ENCODE results near the gene IL11RA.
A peak's percentile ranks its signal among the peaks of the same experiment; 100 is the strongest.

Gene IL11RA

DNA sequence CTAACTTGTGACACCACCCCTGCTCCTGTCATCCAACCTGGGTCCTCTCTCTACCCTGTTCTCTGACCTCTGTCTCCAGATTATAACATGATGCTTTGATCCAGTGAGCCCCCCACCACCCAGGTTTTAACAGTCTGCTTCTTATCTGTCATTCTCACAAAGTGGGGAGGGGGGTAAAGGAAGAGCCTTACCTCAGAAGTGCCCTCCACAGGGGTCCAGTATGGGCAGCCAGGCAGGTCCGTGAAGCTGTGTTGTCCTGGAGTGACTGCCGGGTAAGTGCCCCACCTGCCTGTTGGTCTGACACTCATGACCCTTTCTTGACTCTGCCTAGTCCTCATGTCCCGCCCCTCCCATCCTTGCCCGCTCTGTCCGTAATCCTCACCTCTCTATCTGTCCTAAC is 3.4 kb downstream of the IL11RA start:
- DNase-seq: no peak

GRCh38 chr9:34656992-34657391 is 5.0 kb downstream of the IL11RA start:
- DNase-seq: no peak

GRCh38 chr9:34658461-34658860 is 6.5 kb downstream of the IL11RA start:
- no peak for DNase-seq

DNA sequence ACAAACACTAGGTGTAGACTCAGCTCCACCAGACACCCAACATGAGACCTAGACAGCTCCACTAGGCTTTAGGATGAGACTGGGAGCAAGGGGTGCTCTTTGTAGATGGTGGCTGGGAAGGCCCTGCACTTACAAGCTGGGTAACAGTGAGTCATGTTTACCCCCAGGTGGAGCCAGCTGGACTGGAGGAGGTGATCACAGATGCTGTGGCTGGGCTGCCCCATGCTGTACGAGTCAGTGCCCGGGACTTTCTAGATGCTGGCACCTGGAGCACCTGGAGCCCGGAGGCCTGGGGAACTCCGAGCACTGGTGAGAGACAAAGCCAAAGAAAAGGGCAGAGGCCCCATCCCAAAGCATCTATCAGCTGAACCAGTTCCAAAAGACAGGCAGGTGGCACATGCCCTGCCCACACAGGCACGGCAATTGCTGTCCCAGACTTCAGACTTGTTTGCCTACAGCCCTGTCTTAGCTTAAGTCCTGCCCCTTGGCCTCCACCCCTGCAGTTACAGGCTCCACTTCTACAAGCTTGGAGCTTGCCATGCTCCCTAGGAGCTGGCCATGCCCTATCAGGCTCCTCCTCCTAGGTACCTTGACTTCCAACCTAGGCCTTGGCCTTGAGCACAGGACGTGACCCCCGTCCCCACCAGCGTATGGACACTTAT is 7.7 kb downstream of the IL11RA start:
- no peak for DNase-seq

DNA sequence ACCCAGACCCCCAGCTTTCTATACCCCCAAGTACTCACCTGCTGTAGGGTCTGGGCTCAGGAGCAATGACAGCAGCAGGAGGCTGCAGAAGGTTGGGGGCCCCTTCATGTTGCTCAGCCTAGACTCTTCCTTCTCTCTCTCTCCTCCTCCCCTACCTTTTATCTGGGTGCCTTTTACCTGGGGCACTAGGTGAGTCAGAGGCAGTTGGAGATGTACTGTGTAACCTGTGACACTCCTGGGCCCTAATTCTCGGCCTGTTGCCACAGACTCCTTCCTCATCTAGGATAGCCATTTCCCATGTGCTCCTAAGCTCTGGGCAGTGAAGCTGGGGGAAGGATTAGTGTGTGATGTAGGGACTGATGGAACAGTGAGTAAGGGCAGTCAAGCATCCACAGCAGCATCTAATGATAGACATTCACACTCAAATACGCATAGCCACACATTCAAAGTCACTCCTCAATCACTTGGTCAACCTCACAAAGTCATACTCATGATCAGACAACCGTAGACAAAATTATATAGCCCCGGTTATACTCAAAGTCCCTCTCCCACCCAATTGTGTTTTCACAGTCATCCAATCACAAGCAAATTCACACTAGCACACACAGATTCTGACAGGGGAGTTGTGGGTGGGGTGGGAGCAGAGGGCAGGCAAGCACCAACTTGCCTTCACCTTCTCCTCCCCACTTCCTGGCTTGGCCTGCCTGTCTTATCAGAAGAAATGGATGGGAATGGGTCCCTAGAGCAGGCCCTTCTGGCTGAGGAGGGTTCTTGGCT is 10.7 kb downstream of the IL11RA start, which contains the start of gene CCL27:
CCL27 (minus strand) TSS at position 132 of the 777 bp plus-strand sequence; CDS start at position 108, 24 bp downstream.
- peak; percentile 32 for DNase-seq

DNA sequence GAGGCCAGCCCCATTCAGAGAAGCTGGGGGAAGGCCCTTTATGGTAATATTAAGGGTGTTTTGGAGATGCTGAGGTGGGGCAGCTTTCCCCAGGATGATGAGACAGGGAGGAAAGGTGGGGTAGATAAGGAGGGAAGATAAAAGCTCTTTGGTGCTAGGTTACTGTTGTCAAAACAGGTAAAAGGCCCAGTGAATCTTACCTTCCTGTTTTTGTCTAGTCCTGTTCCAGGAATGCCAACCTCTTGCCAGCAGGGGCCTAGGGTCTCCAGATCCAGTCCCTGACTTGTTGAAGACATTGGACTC is 11.3 kb downstream of the IL11RA start:
- no peak for DNase-seq

DNA sequence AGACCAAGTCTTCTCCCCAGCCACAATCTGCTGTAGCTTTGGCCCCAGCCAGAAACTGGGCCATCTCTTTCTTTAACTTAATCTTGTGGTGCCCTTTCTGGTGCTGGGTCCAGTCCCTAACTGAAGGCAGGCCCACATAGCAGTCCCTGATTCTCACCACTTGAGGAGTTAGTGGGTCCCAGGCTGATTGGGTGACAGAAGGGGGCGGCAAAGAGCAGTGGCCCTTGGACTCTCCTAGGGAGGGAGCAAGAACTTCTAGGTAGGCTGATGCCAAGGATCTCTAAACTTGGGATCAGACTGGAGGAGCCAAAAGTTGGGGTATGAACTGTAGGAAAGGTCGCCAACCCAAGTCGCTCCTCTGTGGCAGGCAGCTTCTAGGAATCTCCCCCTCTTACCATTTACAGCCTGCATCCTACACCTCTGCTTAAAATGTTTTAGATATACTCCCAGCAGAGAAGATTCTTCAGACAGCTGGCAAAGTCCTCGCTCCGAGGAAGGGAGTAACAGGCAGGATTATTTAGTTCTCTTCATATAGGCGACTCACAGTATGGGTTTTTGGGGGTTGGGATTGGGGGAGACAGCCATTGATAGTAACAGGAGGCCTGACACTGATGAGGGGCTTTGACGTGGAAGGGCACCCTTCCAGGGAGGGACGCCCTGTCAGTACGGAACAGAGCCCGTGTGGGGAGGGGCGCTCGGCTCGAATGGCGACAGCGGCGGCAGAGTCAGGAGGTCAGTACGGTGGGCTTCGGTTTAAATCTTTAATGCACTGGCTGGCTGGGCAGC is 12.5 kb downstream of the IL11RA start:
- DNase-seq: peak; percentile 68

- no peak for DNase-seq
Measured at GRCh38 chr9:34665067-34665380, 13.0 kb downstream of the IL11RA start.

GRCh38 chr9:34665381-34666250 is 13.6 kb downstream of the IL11RA start:
- peak; percentile 89 for DNase-seq

GRCh38 chr9:34669809-34670562 is 18.0 kb downstream of the IL11RA start:
- DNase-seq: no peak

DNA sequence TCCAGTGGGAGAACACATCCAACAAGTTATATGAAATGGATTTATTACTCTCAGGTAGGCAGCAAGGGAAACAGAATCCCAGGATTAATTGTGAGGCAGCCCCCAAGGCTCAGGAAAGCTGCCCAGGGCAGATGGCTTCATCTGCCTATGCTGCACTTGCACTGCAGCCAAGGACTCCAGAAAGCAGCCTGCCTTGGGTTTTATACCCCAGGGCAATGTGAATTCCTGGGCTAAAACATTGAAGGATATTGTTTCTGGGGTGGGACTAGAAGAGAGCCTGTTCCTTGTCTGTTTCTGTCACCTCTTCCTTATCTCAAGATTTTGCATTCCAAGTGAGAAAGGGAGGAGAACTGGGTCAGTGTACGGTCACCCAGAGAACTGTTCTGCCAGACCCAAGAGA is 19.3 kb downstream of the IL11RA start:
- no peak for DNase-seq

- DNase-seq: no peak
Measured at GRCh38 chr9:34674440-34674839, 22.5 kb downstream of the IL11RA start.

DNA sequence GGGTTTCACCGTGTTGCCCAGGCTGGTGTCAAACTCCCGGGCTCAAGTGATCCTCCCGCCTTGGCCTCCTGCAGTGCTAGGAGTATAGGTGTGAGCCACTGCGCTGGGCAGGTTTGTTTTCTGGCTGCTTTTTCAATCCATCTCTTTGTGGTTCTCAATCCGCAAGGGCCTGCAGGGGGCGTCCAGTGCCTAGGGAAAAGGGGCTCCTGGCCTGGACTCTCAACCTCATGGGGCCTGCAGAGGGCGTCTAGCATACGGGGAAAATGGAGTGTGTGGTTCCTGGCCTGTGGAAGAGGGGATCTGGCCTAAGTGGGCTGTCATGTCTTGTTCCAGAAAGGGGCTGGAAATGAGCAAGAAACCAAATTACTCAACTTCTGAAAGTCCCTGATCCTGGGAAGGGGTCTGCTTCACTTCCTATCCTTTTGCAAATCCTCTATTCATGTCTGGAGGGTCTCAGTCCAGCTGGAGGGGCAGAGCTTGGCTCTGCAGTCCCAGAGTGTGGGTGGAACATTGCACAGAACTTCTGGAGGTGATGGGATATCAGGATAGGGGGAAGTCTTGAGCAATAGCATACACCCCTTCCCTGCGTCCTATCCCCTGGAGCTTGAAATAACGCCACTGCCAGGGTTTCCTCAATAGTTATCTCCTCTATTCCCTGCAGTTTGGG is 23.2 kb downstream of the IL11RA start:
- DNase-seq: peak; percentile 57

DNA sequence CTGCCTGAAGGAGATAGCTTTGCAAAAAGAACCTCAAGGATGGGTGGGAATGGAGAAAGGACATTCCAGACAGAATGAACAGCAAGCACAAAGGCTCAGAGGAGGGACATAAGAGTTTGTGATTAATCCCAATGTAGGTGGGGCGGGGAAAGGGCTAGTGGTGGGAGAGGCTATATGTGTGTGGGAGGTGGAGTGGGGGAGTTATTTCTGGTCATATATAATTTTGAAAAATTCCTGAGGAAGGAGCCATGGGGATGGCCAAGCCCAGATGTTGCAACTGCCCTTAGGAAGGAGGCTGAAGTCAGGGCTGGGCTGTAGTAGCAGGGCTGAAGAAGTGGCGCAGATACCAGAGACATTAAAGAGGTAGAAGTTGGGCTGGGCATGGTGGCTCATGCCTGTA is 23.9 kb downstream of the IL11RA start:
- no peak for DNase-seq

GRCh38 chr9:34684145-34684544 is 32.2 kb downstream of the IL11RA start:
- DNase-seq: no peak

DNA sequence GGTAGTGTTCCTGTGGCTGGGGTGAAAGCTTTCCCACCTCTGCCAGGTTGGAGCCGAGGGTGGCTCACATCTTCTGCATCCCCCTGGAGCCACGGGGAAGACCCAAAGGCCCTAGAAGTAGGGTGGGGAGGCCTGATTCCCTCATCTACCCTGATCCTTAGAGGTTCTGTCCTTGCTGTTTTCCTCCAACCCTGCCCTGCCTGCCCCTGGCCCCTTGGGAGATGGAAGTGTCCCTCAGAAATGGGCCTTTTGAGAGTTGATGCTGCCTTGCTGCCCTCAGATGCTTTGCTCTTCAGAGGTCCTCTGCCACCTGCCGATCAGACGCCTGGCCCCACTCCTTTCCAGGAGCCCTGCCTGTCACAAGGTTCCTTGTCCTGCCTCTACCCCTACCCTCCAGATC is 32.8 kb downstream of the IL11RA start:
- DNase-seq: no peak

DNA sequence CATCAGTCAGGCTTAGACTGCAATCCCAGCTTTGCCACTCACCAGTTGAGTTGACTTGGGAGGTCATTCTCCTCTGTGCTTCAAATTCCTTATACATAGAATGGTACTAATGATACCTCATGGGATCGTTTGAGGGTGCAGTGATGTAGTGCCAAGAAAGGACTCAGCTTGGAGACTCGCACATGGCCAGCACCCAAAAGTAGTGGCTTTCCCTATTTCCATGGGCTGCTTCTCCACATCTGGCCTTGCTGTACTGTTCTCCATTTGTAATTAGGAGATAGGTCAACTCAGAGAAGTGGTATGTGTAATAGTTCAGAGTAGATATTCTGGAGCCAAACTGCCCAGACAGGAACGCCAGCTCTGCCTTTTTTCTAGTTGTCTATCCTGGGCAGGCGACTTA is 33.6 kb downstream of the IL11RA start:
- no peak for DNase-seq

DNA sequence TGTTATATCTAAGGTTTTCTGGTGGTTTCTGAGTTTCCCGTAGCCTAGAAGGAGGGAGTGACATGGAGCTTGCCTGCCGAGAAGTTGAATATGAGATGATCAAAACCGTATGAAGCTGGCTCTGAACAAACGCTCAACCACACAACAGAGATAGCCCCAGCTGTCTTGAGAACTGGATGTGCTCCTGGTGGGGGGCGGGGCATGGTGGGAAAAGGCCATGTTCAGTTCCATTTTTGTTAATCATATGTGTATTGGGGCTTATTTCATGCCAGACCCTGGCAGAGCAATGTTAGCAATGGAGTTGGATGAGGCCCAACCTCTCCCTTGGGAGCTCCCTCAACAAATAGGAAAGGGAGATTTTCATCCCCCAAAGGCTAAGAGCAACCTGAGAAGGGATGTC is 34.2 kb downstream of the IL11RA start:
- DNase-seq: no peak

DNA sequence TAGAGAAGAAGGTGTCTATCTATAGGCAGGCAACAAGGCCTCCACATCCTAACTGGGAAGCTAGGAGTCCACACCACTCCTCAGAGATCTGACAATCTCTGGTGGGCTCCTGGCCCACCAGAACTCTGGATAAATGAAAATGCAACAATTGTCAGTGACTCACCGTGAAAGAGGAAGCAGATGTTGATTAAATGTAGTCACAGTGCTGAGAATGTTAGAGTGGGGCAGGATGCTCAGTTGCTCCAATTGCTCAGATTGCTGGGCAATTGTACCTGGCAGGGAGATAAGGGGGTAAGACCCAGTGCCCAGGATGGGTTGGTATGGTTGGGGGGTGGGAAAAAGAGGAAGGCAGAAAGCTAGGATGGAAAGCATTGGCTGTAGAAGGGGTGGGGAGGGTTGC is 34.7 kb downstream of the IL11RA start:
- no peak for DNase-seq

DNA sequence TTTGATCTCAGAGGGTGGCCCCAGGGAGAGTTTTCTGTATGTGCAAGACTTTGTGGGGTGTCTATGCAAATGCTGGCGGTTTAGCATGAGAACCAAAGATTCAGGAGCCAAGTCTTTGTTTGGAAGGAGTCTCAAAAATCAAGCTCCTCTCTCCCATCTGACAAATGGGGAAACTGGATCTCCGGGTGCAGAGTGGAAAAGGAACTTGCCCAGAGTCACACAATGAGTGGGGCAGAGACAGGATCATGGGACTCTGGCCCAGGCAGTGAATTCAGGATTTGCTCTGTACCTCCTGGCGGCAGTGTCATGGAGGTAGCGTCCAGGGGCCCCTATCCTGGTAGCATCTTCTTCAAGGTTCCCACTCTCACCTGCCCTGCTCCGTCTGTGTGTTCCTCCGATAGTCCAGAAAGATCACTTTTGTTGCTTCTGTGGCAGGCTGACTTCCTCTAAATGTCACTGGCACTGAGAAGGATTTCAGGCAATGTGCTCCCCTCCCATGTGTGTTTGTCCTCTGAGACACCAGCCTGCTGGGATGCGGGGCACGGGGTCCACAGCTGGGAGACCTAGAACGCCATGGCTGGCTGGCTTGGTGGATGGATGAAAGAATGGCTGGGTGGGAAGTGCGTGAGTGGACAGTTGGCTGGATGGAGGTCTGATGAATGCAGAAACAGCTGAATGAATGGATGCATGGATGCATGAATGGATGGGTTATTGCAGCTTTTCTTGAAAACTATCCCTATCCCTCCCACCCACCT is 35.5 kb downstream of the IL11RA start:
- DNase-seq: no peak
